HG02870 (cell line): ENCODE data around the gene AKAP9.
A peak's percentile ranks its signal among the peaks of the same experiment; 100 is the strongest.
"Not testable (repeated sequence)": the region's sequence is repeated elsewhere in the genome, so short reads cannot be mapped to it uniquely, and the experiment has no call there.

Experiments used
- ATAC-seq: cut with Tn5 transposase; IDR thresholded peaks from one replicate; pipeline ENCODE4 v1.9.1; 2021; ENCODE audit warnings: mild to moderate bottlenecking, moderate library complexity; ENCODE audit not compliant: unreplicated experiment

AKAP9 gene

GRCh38 chr7:91945476-91945875, 4.8 kb downstream of the AKAP9 start:
- no peak for ATAC-seq

DNA sequence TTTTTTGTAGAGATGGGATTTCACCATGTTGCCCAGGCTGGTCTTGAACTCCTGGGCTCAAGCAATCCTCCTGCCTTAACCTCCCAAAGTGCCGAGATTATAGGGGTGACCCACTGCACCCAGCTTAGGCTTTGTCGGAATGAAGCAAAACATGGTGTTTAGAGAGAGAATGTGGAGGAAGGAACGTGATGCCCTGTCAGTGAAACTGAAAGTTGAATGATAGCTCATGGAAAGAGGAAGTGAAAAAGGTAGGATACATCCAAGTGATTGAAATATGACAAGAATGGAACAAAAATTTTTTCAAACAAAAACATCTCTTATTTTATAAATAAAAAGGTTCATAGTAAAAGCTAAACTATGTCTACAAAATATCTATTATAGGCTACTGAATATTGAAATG, 5.9 kb downstream of the AKAP9 start:
- ATAC-seq, result no peak

DNA sequence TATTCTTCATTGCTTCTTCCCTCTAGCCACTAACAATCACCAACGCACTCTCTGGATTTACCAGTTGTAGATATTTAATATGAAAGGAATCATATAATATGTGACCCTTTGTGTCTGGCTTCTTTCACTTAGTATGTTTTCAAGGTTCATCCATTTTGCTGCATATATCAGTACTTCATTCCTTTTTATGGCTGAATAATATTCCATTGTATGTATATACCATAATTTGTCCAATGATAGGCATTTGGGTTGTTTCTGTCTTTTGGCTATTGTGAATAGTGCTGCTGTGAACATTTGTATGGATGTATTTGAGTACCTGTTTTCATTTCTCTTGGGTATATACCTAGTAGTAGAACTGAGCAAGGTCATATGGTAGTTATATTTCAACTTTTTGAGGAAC, 7.3 kb downstream of the AKAP9 start:
- no peak for ATAC-seq

DNA sequence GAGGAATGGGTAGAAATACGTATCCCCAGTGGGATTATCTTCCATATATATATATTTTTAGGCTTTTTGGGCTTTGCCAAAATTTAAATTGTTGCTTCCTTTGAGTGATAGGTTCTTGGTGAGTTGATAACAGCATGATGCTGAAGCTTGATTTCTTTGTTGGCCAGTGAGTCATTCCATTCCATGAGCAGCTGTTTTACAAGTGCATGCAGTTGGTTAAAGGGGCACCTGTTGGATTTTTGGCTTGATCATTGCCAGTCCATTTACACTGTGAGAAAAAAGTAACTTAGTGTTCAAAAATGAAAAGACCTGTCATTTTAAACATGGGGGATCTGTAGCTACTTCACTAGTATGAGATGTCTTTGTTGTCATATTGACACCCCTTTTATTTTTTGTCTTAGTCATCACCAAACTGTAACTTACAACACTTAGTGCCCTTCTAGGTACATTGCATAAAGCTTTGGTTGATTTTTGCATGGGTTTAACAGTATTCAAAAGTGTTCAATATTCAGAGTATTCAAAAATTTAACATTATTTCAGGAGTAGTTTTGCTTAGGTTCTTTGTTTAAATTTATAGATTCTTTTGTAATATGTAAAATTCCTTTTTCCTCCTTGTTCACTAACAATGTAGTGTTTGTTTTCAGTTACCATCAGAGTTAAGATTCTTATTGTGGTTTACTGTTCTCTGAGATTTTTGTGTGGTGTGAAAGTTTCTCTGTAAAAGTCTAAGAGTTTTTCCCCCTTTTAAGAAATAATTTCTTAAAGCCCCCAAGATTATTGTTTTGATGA, 8.8 kb downstream of the AKAP9 start:
- ATAC-seq, result peak; percentile 65

GRCh38 chr7:91953618-91954017, 13.0 kb downstream of the AKAP9 start:
- no peak for ATAC-seq

- ATAC-seq, result not testable (repeated sequence)
Observed at GRCh38 chr7:91956464-91956863, 15.8 kb downstream of the AKAP9 start.

GRCh38 chr7:91957232-91957631, 16.6 kb downstream of the AKAP9 start:
- ATAC-seq, result no peak

- ATAC-seq, result no peak
Observed at GRCh38 chr7:91957823-91958222, 17.2 kb downstream of the AKAP9 start.

DNA sequence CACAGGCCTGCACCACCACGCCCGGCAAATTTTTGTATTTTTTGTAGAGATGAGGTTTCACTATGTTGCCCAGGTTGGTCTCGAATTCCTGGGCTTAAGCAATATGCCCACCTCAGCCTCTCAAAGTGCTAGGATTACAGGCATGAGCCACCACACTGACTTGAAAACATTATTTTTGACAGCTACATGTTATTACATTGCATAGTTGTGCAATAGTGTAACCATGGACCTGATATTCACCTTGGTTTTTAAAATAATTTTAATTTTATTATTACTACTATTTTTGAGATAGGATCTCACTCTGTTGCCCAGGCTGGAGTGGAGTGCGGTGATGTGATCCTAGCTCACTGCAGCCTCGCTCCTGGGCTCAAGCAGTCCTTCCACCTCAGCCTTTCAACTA, 18.4 kb downstream of the AKAP9 start:
- ATAC-seq, result no peak

- ATAC-seq, result no peak
Observed at GRCh38 chr7:91961816-91962215, 21.2 kb downstream of the AKAP9 start.

DNA sequence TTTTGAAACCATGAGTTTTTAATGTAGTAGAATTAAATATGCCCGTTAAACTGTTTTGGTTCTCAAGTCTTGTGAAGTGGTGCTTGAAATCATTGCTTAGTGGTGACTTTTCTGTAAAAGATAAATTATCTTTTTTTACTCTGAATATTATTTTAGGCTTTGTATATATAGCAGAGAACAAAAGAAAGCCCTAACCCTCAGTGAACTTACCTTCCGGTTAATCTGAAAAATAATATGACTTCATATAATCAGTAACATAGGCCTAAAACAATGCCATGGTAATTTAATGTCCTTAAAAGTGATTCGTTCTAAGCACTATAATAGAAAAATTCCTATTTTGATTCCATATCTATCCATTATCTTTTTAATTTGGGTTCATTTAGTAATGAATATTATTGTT, 21.8 kb downstream of the AKAP9 start:
- ATAC-seq, result no peak

- ATAC-seq, result not testable (repeated sequence)
Observed at GRCh38 chr7:91967513-91967912, 26.9 kb downstream of the AKAP9 start.

DNA sequence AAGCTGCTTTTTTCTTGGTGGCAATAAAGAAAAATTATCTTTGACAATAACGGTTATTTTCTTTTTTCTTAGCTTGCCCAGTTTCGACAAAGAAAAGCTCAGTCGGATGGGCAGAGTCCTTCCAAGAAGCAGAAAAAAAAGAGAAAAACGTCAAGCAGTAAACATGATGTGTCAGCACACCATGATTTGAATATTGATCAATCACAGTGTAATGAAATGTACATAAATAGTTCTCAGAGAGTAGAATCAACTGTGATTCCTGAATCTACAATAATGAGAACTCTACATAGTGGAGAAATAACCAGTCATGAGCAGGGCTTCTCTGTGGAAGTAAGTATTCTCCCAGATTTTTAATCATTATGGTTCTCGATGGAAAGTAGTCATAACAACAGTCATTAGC, 33.0 kb downstream of the AKAP9 start:
- ATAC-seq, result no peak

DNA sequence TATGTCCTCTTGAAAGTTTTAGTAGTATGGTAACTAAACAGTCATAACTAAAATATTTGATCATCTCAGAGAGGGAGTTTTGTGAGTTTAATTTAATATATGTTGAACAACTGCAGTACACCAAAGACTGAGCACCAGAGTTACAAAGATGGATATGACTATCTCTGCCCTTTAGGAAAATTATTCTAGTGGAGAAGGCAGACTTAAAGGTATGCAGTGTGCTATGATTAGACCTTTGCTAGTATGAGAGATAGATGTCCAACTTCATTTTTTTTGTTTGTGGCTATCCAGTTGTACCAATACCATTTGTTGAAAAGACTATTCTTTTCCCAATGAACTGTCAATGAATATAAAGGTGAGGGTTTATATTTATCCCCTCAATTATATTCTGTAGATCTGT, 33.4 kb downstream of the AKAP9 start:
- ATAC-seq, result no peak

DNA sequence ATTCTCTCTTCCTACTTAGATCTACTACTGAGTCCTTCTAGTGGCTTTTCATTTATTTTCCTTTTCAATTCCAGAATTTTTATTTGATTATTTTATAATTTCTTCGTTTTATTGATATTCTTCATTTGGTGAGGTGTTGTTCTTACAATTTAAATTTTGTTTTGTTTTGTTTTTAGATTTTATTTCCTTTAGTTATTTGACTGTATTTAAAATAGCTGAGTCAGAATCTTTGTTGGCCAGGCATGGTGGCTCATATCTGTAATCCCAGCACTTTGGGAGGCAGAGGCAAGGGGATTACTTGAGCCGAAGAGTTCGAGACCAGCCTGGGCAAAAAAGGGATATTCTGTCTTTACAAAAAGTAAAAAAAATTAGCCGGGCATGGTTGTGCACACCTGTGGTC, 36.1 kb downstream of the AKAP9 start:
- ATAC-seq, result no peak

GRCh38 chr7:91979590-91979989, 38.9 kb downstream of the AKAP9 start:
- ATAC-seq, result no peak

- ATAC-seq, result not testable (repeated sequence)
Observed at GRCh38 chr7:91982352-91982751, 41.7 kb downstream of the AKAP9 start.

DNA sequence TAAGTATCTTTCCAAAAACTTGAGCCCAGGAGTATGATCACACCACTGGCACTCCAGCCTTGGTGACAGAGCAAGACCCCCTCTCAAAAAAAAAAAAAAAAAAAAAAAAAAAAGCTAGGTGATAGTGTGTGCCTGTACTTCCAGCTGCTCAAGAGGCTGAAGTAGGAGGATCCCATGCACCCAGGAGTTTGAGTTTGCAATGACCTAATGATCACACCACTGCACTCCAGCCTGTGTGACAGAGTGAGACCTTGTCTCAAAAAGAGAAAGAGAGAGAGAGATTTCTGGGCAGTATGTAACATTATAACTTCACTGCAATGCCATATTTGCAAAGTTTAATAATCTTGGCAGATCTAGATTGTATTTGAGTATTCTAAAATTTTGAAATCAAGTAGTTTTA, 47.6 kb downstream of the AKAP9 start:
- ATAC-seq, result no peak

DNA sequence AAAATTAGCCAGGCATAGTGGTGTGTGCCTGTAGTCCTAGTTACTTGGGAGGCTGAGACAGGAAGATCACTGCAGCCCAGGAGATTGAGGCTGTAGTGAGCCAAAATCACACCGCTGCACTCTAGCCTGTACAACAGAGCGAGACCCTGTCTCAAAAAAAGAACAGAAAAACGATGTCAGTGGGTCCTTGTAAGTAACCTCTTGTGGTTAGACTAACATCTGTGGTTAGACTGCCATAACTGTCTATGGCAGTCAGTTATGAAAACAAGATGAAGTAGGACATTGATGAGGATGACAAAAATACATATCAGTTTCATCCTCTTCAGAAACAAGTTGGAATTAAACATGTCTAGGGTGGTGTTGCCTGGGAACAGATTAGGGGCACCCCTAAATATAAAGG, 53.3 kb downstream of the AKAP9 start:
- peak; percentile 56 for ATAC-seq

- peak; percentile 94 for ATAC-seq
Observed at GRCh38 chr7:91995391-91996105, 54.9 kb downstream of the AKAP9 start.

DNA sequence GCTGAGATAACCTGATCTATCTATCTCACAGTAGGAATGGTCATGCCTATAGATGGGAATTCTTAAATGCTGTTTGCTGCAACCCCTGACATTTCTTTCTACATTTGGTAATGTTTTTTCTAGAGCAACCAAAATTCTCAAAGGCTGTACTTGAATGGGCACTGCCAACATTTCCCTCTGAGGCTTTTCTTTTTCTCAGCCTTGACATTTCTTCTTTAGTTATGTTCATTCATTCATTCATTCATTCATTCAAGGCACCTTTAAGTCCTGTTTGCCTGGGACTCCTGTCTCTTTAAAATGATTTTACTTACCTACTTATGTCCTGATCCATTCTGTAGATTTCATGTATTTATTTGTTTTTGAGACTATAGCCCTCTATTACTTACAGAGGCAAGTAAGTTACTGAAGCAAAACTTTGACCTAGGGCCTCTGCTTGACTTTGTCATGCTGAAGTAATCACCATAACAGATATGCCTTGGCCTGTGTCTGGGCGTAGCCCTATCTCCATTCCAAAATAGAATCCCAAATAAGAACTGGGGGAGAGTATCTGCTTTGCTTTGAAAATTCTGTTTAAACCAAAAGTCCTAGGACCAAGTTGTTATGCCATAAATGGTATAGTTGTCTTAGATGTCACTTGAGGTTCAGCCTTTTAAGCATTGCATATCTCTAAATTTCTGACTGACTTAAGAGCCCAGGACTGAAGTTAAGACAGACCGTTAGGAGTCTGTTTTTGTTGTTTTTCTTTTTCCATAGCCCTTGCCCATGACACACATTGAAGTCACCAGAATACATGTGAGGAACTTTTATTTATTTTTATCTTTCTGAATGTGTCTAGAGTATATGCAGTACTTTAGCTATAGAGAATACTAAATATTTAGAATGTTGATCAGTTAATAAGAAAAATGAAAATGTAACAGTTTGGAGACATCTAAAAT, 59.2 kb downstream of the AKAP9 start:
- ATAC-seq, result no peak
